Ovary (tissue), 9 donors: ENCODE measurements around the gene KIAA1755. TPM values are rescaled to one million over a fixed set of nuclear protein-coding genes. Genes with fewer than 3 reads are reported as not detected.

Experiments
- DNase-seq, 5 donors: peaks; one replicate each; pipeline ENCODE4 v3.0.0-alpha.2; 2019 to 2020
- H3K27ac ChIP-seq, 2 donors: fragments of 200-600 bp; one replicate each; pipeline versions ENCODE4 v1.5.1 to v1.8.0; 2019 to 2022
- H3K27me3 ChIP-seq: fragments of 200-600 bp; one replicate; pipeline ENCODE4 v1.8.0; 2022
- H3K36me3 ChIP-seq: fragments of 200-600 bp; sonication (generic); one replicate; pipeline ENCODE4 v1.5.1; 2019
- H3K4me1 ChIP-seq: one replicate; pipeline ENCODE4 v1.8.1; 2013; ENCODE audit warnings: mild to moderate bottlenecking, moderate library complexity; ENCODE audit not compliant: insufficient read depth
- H3K4me3 ChIP-seq: fragments of 200-600 bp; sonication (generic); one replicate; pipeline ENCODE4 v1.5.1; 2017
- H3K9me3 ChIP-seq, 2 donors: fragments of 200-600 bp in 1 of 2; sonication (generic) in 1 of 2; one replicate each; pipeline versions ENCODE4 v1.5.1 to v1.8.1; 2013 to 2019; ENCODE audit warnings: mild to moderate bottlenecking in 1 of 2, moderate library complexity in 1 of 2
- CTCF ChIP-seq, 3 donors: fragments of 450-650 bp in 2 of 3; fragments of 200-600 bp in 1 of 3; IDR thresholded peaks; one replicate each; pipeline versions ENCODE4 v1.5.1 to v1.8.0; 2016 to 2022; ENCODE audit warnings: antibody characterized with exemption in 3 of 3, mild to moderate bottlenecking in 1 of 3
- EP300 ChIP-seq: sonication (generic); formaldehyde crosslinking; IDR thresholded peaks from one replicate; pipeline ENCODE4 v1.6.1; 2017; ENCODE audit warnings: antibody characterized with exemption
- POLR2A ChIP-seq: fragments of 450-650 bp; IDR thresholded peaks from one replicate; pipeline ENCODE4 v1.6.1; 2017; ENCODE audit warnings: antibody characterized with exemption, mild to moderate bottlenecking, moderate library complexity
- WGBS, 3 donors: extraction: QIAGEN DNeasy Blood & Tissue Kit in 1 of 3; methylation state at CpG; one replicate each; pipeline versions ENCODE4 v1.1.5 to v1.1.7; 2013 to 2017; 5-methylcytosine and 5-hydroxymethylcytosine counted together
- intact Hi-C, 4 donors: fragments of 100-400 bp; cut with DNase I; formaldehyde crosslinking; loops; one replicate each; pipeline versions ENCODE4 v1.11.0 to v1.15.1; 2022 to 2023
- polyA plus RNA-seq, 2 donors: library from polyadenylated mRNA; stranded (reverse); fragments of 200-250 nt in 1 of 2; fragments of 350-450 nt in 1 of 2; fragmentation: Illumina TruSeq in 1 of 2; extraction: RNeasy Lipid Tissue Mini Kit (QIAGEN cat#74804) in 1 of 2; gene quantifications; one replicate each; pipeline ENCODE4 v1.2.3, GENCODE V29; 2013 to 2014
- total RNA-seq, 7 donors: library from RNA; depleted of rRNA in 2 of 7; stranded (reverse); fragments of >200 nt in 2 of 7; fragmentation: NEBNext Ultra II Directional in 3 of 7; extraction: Animal tissue kit (Norgen Biotek cat#: 25700) in 3 of 7; gene quantifications; one replicate each; pipeline versions ENCODE4 v1.1.0 to v1.2.4, GENCODE V29; 2016 to 2023
- donor health status: DM: no; HTN: no; CAD: no; lungs with moderate emphysema.
- donor health status: DM: no; HTN: no; CAD: no.
- donor health status: Bipolar disorder and iron deficiency.
- donor health status: DM: yes; HTN: yes; CAD: no.
- donor health status: DM: no; HTN: no; CAD: no.
- donor health status: DM: yes; HTN: yes; CAD: no.

Gene KIAA1755
- total and polyA plus RNA-seq, 9 donors = 4.4 to 29.7 (median 12.0) TPM

GRCh38 chr20:38224531-38224930 is 36.0 kb downstream of the KIAA1755 start:
- H3K27me3 ChIP-seq = no peaks in the 10 kb centered on the region
- H3K4me3 ChIP-seq = no peak overlapping the region
- peak in 2 of 5 donors; percentile 8 to 12 for DNase-seq
- H3K4me1 ChIP-seq = no peaks in the 10 kb centered on the region
- H3K9me3 ChIP-seq = no peaks in the 10 kb centered on the region
- 86 to 92% (median 89%) methylated on average over 10 of the region's 10 CpGs for WGBS, 3 donors
- no peaks in the 10 kb centered on the region for H3K36me3 ChIP-seq
- H3K27ac ChIP-seq = no peak overlapping the region
- TF ChIP-seq POLR2A = no peak
- TF ChIP-seq EP300 = no peak
- TF ChIP-seq CTCF (IDR thresholded peaks at IDR 0.05) = no peak
- intact Hi-C loops = loop anchor here in 3 of 4 donors (5.0 to 10.0 kb wide), 4 partner anchors 90 to 660 kb away; no protein-coding TSS in a partner anchor

DNA sequence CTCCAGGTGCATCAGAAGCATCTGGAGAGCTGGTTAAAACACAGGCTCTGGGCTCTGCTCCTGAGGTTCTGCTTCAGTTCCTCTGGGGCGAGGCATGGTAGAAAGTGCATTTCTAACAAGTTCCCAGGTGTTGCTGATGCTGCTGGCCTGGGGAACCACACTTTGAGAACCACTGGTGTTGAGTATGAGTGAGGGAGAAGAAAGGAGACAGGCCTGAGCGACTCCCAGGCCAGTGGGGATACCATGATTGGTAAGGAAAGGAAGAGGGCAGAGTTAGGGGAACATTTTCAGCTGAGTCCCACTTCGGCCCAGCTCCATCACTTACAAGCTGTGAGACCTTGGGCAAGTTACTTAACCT is 36.8 kb downstream of the KIAA1755 start:
- DNase-seq = no peak

GRCh38 chr20:38222923-38223742 is 37.4 kb downstream of the KIAA1755 start:
- Histone ChIP-seq H3K4me3 (no peak overlapping the region), H3K36me3 (no peaks in the 10 kb centered on the region), H3K9me3 (no peaks in the 10 kb centered on the region), H3K27me3 (no peaks in the 10 kb centered on the region), H3K27ac (no peak overlapping the region), H3K4me1 (no peaks in the 10 kb centered on the region)
- 68 to 71% (median 70%) methylated on average over 7 of the region's 7 CpGs for WGBS, 3 donors
- DNase-seq = peak in 2 of 5 donors; percentile 5 to 23
- no peak for TF ChIP-seq POLR2A
- no peak for TF ChIP-seq CTCF (IDR thresholded peaks at IDR 0.05)
- TF ChIP-seq EP300 = no peak
- intact Hi-C loops = loop anchor here (1.0 to 10.0 kb wide), 5 partner anchors 92 to 658 kb away; no protein-coding TSS in a partner anchor

More for the DNA sequence above, 36.8 kb downstream of the KIAA1755 start:
- Histone ChIP-seq H3K4me1 (no peaks in the 10 kb centered on the region), H3K27me3 (no peaks in the 10 kb centered on the region), H3K4me3 (no peak overlapping the region), H3K9me3 (no peaks in the 10 kb centered on the region), H3K36me3 (no peaks in the 10 kb centered on the region), H3K27ac (no peak overlapping the region)
- 93 to 97% (median 93%) methylated on average over 3 of the region's 3 CpGs for WGBS, 3 donors
- no peak for TF ChIP-seq CTCF (IDR thresholded peaks at IDR 0.05)
- TF ChIP-seq POLR2A = no peak
- no peak for TF ChIP-seq EP300
- intact Hi-C loops = loop anchor here in 3 of 4 donors (5.0 to 10.0 kb wide), 4 partner anchors 91 to 659 kb away; no protein-coding TSS in a partner anchor

- no peaks in the 10 kb centered on the region for H3K9me3 ChIP-seq
- no peak overlapping the region for H3K4me3 ChIP-seq
- H3K36me3 ChIP-seq = no peaks in the 10 kb centered on the region
- peak in 3 of 5 donors; percentile 58 to 70 (median 63) for DNase-seq
- TF ChIP-seq EP300 = no peak
- no peak for TF ChIP-seq POLR2A
- peak in 2 of 3 donors; percentile 33 to 49 for TF ChIP-seq CTCF (IDR thresholded peaks at IDR 0.05)
- intact Hi-C loops = loop anchor here (1.0 to 10.0 kb wide), 5 partner anchors 92 to 658 kb away; no protein-coding TSS in a partner anchor
- 62 to 69% (median 64%) methylated on average over 11 to 12 of the region's 12 CpGs for WGBS, 3 donors
- no peak overlapping the region for H3K27ac ChIP-seq
- H3K27me3 ChIP-seq = no peaks in the 10 kb centered on the region
- peaks cover 2% of the 10 kb centered on the region for H3K4me1 ChIP-seq
Observed at GRCh38 chr20:38222231-38222922, 38.2 kb downstream of the KIAA1755 start.
